ENCODE measurements around the gene TLR6.

- TF ChIP-seq, protein P1, sequence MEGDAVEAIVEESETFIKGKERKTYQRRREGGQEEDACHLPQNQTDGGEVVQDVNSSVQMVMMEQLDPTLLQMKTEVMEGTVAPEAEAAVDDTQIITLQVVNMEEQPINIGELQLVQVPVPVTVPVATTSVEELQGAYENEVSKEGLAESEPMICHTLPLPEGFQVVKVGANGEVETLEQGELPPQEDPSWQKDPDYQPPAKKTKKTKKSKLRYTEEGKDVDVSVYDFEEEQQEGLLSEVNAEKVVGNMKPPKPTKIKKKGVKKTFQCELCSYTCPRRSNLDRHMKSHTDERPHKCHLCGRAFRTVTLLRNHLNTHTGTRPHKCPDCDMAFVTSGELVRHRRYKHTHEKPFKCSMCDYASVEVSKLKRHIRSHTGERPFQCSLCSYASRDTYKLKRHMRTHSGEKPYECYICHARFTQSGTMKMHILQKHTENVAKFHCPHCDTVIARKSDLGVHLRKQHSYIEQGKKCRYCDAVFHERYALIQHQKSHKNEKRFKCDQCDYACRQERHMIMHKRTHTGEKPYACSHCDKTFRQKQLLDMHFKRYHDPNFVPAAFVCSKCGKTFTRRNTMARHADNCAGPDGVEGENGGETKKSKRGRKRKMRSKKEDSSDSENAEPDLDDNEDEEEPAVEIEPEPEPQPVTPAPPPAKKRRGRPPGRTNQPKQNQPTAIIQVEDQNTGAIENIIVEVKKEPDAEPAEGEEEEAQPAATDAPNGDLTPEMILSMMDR (conservative IDR thresholded peaks at IDR 0.05), result no peak
- no peak for TF ChIP-seq ZFX (IDR thresholded peaks at IDR 0.05)
Measured at GRCh38 chr4:38800961-38801450, 55.6 kb downstream of the TLR6 start.

All from C4-2B (cell line).